Vagina (tissue), 2 donors: ENCODE data around the gene TPCN2. TPM values are rescaled to one million over a fixed set of nuclear protein-coding genes. Genes with fewer than 3 reads are reported as not detected.

Experiments
- DNase-seq, 2 donors: peaks; one replicate each; pipeline ENCODE4 v3.0.0-alpha.2; 2017; ENCODE audit errors: extremely low spot score in 2 of 2
- H3K27ac ChIP-seq: fragments of 200-600 bp; sonication (generic); one replicate; pipeline ENCODE4 v1.5.1; 2019
- H3K27me3 ChIP-seq: fragments of 200-600 bp; sonication (generic); one replicate; pipeline ENCODE4 v1.5.1; 2019
- H3K36me3 ChIP-seq, 2 donors: fragments of 200-600 bp; sonication (generic); one replicate each; pipeline ENCODE4 v1.5.1; 2017 to 2019
- H3K4me1 ChIP-seq: fragments of 200-600 bp; sonication (generic); one replicate; pipeline ENCODE4 v1.5.1; 2019
- H3K4me3 ChIP-seq, 2 donors: fragments of 200-600 bp; sonication (generic); 1 replicate in 1 of 2; 2 replicates in 1 of 2; pipeline ENCODE4 v1.5.1; 2016 to 2019
- H3K9me3 ChIP-seq: fragments of 200-600 bp; sonication (generic); one replicate; pipeline ENCODE4 v1.5.1; 2019
- POLR2A ChIP-seq, 2 donors: fragments of 450-650 bp; IDR thresholded peaks; one replicate each; pipeline ENCODE4 v1.6.1; 2017; ENCODE audit warnings: antibody characterized with exemption in 2 of 2, mild to moderate bottlenecking in 2 of 2, moderate library complexity in 2 of 2
- POLR2AphosphoS5 ChIP-seq, 2 donors: sonication (generic); formaldehyde crosslinking; IDR thresholded peaks; one replicate each; pipeline ENCODE4 v1.9.0; 2017; ENCODE audit warnings: antibody characterized with exemption in 2 of 2, mild to moderate bottlenecking in 2 of 2, low read depth in 1 of 2; ENCODE audit not compliant: insufficient read depth in 1 of 2
- intact Hi-C: fragments of 100-400 bp; cut with DNase I; formaldehyde crosslinking; loops from one replicate; pipeline ENCODE4 v1.15.1; 2023
- total RNA-seq: library from RNA; depleted of rRNA; stranded (reverse); fragments of >200 nt; gene quantifications from one replicate; pipeline ENCODE4 v1.2.3, GENCODE V29; 2016
- TF ChIP-seq, protein P1 (sequence below), 3 experiments: fragments of 450-650 bp in 2 of 3; fragments of 200-600 bp in 1 of 3; sonication (generic) in 1 of 3; IDR thresholded peaks; one replicate each; pipeline ENCODE4 v1.5.1; 2017 to 2019; ENCODE audit warnings: antibody characterized with exemption in 3 of 3, mild to moderate bottlenecking in 2 of 3, moderate library complexity in 2 of 3

The TPCN2 gene
- total RNA-seq, 1 donor from 2014 or later: 21.1 TPM

DNA sequence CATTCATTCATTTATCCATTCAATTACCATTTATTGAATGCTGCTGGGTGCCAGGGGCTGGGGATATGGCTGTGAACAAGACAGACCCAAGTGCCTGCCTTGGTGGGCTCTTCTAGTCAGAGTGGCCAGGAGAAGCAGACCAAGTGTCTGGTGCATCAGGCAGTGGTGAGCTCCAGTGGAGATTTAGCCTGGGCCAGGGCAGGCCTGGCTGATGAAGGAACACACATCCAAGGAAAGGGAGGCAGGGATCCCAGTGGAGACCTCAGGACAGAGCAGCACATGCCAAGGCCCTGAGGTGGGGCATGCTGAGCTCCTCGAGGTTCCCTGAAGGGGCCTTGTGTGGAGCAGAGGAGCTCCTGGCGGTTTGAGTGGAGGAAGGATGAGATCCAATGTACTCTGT lies 60.4 kb downstream of the TPCN2 start:
- no peak overlapping the region for H3K27ac ChIP-seq
- DNase-seq: no peak
- peaks cover 15% of the 10 kb centered on the region for H3K4me1 ChIP-seq
- no peaks in the 10 kb centered on the region for H3K9me3 ChIP-seq
- intact Hi-C loops: no loop called here
- H3K36me3 ChIP-seq: no peaks in the 10 kb centered on the region
- TF ChIP-seq POLR2A (IDR thresholded peaks at IDR 0.05) (no peak), POLR2AphosphoS5 (IDR thresholded peaks at IDR 0.05; ENCODE audit: insufficient read depth in 1 of 2, low read depth in 1 of 2) (no peak)
- TF ChIP-seq, protein P1, sequence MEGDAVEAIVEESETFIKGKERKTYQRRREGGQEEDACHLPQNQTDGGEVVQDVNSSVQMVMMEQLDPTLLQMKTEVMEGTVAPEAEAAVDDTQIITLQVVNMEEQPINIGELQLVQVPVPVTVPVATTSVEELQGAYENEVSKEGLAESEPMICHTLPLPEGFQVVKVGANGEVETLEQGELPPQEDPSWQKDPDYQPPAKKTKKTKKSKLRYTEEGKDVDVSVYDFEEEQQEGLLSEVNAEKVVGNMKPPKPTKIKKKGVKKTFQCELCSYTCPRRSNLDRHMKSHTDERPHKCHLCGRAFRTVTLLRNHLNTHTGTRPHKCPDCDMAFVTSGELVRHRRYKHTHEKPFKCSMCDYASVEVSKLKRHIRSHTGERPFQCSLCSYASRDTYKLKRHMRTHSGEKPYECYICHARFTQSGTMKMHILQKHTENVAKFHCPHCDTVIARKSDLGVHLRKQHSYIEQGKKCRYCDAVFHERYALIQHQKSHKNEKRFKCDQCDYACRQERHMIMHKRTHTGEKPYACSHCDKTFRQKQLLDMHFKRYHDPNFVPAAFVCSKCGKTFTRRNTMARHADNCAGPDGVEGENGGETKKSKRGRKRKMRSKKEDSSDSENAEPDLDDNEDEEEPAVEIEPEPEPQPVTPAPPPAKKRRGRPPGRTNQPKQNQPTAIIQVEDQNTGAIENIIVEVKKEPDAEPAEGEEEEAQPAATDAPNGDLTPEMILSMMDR (IDR thresholded peaks at IDR 0.05): no peak
- no peak overlapping the region for H3K4me3 ChIP-seq
- no peaks in the 10 kb centered on the region for H3K27me3 ChIP-seq

DNA sequence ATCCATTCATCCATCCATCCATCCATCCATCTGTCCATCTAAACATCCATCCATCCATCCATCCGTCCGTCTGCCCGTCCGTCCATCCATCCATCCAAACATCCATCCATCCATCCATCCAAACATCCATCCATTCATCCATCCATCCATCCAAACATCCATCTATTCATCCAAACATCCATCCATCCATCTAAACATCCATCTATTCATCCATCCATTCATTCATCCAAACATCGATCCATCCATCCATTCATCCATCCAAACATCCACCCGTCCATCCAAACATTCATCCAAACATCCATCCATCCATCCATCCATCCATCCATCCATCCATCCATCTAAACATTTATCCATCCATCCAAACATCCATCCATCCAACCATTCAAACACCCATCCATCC lies 61.7 kb downstream of the TPCN2 start:
- intact Hi-C loops: no loop called here
- TF ChIP-seq POLR2AphosphoS5 (IDR thresholded peaks at IDR 0.05; ENCODE audit: insufficient read depth in 1 of 2, low read depth in 1 of 2) (no peak), POLR2A (IDR thresholded peaks at IDR 0.05) (no peak)
- TF ChIP-seq, protein P1 (IDR thresholded peaks at IDR 0.05): no peak
- no peak for DNase-seq
- Histone ChIP-seq H3K9me3 (no peaks in the 10 kb centered on the region), H3K4me1 (peaks cover 14% of the 10 kb centered on the region), H3K27me3 (no peaks in the 10 kb centered on the region), H3K27ac (no peak overlapping the region), H3K36me3 (no peaks in the 10 kb centered on the region), H3K4me3 (no peak overlapping the region)

DNA sequence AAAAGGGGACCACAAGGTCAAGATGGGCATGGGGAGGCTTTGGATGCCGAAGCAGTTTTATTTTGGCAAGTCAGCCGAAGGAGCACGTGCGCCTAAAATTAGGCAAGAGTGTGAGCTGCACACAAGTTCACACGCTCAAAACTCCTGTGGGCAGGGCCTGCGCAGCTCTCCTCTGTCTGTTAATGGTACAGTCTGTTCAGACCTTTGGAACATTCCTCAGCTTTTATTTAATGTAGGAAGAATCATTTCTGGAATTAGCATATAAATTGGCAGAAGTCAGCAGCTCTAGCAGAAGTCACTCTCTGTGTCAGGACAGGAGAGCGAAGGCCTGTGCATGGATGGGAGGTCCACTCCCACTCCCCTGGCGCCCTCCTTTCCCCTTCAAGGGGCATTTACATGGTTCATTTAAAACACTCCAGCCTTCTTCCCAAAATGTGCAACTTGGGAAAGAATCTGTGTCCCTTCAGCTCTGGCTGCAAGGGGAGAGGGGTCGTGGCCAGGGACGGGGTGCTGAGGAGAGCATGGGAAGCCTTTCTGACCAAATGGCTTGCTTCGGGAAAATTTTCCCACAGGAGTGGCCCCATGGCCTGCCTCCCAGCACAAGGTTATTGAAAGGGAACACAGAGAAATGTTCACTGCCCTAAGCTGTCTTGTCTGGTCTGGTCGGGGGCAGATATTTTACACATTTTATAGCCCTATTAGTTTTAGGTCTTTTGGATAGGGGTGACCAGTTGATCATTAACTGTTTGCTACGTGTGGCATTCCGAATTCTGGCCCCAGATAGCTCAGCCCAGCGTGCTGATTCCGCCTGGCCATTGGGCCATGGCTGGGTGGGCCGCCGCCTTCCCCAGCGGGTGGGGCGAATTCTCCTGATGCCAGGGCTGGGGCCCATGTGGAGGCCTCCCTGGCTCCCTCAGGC lies 63.2 kb downstream of the TPCN2 start:
- intact Hi-C loops: no loop called here
- no peaks in the 10 kb centered on the region for H3K9me3 ChIP-seq

DNA sequence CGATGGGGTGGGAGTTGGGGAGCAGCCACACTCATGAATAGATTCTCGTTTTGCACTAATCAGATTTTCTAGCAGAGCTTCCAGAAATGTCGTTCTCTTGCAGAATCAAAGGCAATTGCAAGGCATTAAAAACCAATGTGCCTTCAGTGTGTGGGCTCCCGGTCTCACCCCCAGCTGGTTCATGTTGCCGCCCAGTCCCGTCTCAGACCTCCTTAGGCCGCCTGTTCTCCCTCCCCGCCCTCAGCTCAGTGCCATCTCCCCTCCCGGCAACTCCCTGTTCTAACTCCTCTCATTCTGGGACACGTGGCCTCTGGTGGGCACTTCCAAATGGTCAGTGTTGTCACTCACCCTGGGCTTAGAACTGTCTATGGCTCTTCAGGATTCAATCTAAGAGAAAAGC lies 64.5 kb downstream of the TPCN2 start:
- no peaks in the 10 kb centered on the region for H3K9me3 ChIP-seq
- DNase-seq: no peak
- H3K27ac ChIP-seq: no peak overlapping the region
- intact Hi-C loops: no loop called here
- TF ChIP-seq POLR2AphosphoS5 (IDR thresholded peaks at IDR 0.05; ENCODE audit: insufficient read depth in 1 of 2, low read depth in 1 of 2): no peak
- no peak for TF ChIP-seq POLR2A (IDR thresholded peaks at IDR 0.05)
- TF ChIP-seq, protein P1 (IDR thresholded peaks at IDR 0.05): no peak
- no peaks in the 10 kb centered on the region for H3K27me3 ChIP-seq
- no peaks in the 10 kb centered on the region for H3K4me1 ChIP-seq
- no peaks in the 10 kb centered on the region for H3K36me3 ChIP-seq
- no peak overlapping the region for H3K4me3 ChIP-seq

More for the DNA sequence above, 63.2 kb downstream of the TPCN2 start:
- no peak for TF ChIP-seq POLR2A (IDR thresholded peaks at IDR 0.05)
- no peak for TF ChIP-seq POLR2AphosphoS5 (IDR thresholded peaks at IDR 0.05; ENCODE audit: insufficient read depth in 1 of 2, low read depth in 1 of 2)
- TF ChIP-seq, protein P1 (IDR thresholded peaks at IDR 0.05): no peak
- no peak overlapping the region for H3K4me3 ChIP-seq
- H3K36me3 ChIP-seq: no peaks in the 10 kb centered on the region
- DNase-seq: no peak
- no peaks in the 10 kb centered on the region for H3K27me3 ChIP-seq
- H3K4me1 ChIP-seq: no peaks in the 10 kb centered on the region
- H3K27ac ChIP-seq: no peak overlapping the region
